GM10248 (cell line): Measurements from ENCODE around the gene PRKCB.
A peak's percentile ranks its signal among the peaks of the same experiment; 100 is the strongest.

Experiments
- CTCF ChIA-PET: fragments of 300-600 bp; sonication (Branson Sonifier 250); formaldehyde crosslinking; extraction: SDS; loops from one replicate; lab custom pipeline; 2021; ENCODE audit warnings: antibody characterized with exemption; lab: Yijun Ruan, JAX
- POLR2A ChIA-PET: fragments of 350-650 bp; sonication (Branson Sonifier 250); formaldehyde crosslinking; extraction: SDS; loops from one replicate; lab custom pipeline; 2020; ENCODE audit warnings: antibody characterized with exemption; lab: Yijun Ruan, JAX
- DNase-seq: peaks from one replicate; pipeline ENCODE4 v3.0.0; 2012; ENCODE audit errors: extremely low spot score
- CTCF ChIP-seq: IDR thresholded peaks from 2 replicates; pipeline ENCODE4 v1.5.1; 2012; ENCODE audit warnings: mild to moderate bottlenecking, low read depth; ENCODE audit errors: extremely low read depth, missing control alignments, control extremely low read depth

Gene PRKCB

GRCh38 chr16:23832882-23833281 lies 2.9 kb upstream of the PRKCB start:
- no peak for TF ChIP-seq CTCF
- ChIA-PET POLR2A (no interaction called here), CTCF (interaction anchor here (1.0 to 3.4 kb wide), 3 partner anchors 25 to 98 kb away, joined by 3 to 22 read pairs (median 5); no protein-coding TSS in a partner anchor)
- DNase-seq, result no peak

GRCh38 chr16:23833504-23833903 lies 2.3 kb upstream of the PRKCB start:
- CTCF ChIA-PET, result interaction anchor here (0.9 to 3.4 kb wide), 7 partner anchors 8 to 45 kb away, joined by 3 to 22 read pairs (median 3); no protein-coding TSS in a partner anchor
- no peak for TF ChIP-seq CTCF
- no peak for DNase-seq
- POLR2A ChIA-PET, result no interaction called here

DNA sequence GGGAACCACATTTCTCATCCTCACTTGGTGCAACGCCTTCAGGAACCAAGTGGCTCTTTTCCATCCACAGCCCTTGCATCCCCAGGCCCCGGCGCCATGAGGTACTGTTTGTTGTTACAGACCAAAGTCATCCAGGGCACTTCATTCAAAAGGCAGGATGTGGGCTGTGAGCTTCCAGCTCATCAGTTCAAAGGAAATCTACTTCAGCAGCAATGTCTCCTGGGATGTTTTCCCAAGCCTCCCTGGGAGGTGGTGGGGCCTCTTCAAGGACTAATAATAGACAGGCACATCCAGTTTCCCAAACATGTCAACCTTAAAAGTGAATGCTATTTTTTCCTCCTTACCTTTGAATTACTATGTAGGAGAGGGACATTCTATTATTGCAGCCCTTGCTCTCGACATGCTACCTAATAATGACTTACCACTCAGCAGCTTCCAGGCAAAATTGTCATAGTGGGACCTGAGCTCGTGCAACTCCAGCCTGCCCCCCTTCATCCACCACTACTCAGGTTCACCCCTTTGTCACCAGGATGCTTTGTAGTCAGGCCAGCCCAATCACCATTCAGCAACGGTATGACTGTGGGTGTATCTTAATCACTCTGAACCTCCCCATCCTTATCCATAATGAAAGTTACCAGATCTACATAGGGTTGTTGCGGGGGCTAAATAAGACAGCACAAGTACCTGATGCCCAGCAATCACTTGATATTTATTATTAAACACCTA lies 1.7 kb upstream of the PRKCB start:
- TF ChIP-seq CTCF, result no peak
- ChIA-PET CTCF (interaction anchor here (0.7 to 3.4 kb wide), 8 partner anchors 9 to 202 kb away, joined by 3 to 22 read pairs (median 3); no protein-coding TSS in a partner anchor), POLR2A (no interaction called here)
- DNase-seq, result no peak

DNA sequence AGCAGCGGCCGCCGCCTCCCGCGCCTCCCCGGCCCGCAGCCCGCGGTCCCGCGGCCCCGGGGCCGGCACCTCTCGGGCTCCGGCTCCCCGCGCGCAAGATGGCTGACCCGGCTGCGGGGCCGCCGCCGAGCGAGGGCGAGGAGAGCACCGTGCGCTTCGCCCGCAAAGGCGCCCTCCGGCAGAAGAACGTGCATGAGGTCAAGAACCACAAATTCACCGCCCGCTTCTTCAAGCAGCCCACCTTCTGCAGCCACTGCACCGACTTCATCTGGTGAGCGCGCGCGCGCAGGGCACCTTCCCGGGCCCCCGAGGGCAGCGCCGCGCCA lies 258 bp downstream of the PRKCB start:
- ChIA-PET CTCF (interaction anchor here (3.4 kb wide), 1 partner anchor 32 kb away, joined by 22 read pairs; no protein-coding TSS in a partner anchor), POLR2A (no interaction called here)
- TF ChIP-seq CTCF, result no peak
- DNase-seq, result no peak

- TF ChIP-seq CTCF, result peak; percentile 61
- peak; percentile 59 for DNase-seq
- POLR2A ChIA-PET, result no interaction called here
- CTCF ChIA-PET, result interaction anchor here (0.7 to 3.4 kb wide), 6 partner anchors 8 to 174 kb away, joined by 3 to 22 read pairs (median 4); no protein-coding TSS in a partner anchor
Observed at GRCh38 chr16:23836404-23837311, 875 bp downstream of the PRKCB start.
